IPS DF 19.7 (cell line): Measurements from ENCODE around the gene FZD2.
"Not testable (repeated sequence)": the region's sequence is repeated elsewhere in the genome, so short reads cannot be mapped to it uniquely, and the experiment has no call there.

Experiments used
- DNase-seq: peaks from one replicate; pipeline ENCODE4 v3.0.0-alpha.2; 2013; ENCODE audit warnings: low read depth, low spot score

FZD2 gene

DNA sequence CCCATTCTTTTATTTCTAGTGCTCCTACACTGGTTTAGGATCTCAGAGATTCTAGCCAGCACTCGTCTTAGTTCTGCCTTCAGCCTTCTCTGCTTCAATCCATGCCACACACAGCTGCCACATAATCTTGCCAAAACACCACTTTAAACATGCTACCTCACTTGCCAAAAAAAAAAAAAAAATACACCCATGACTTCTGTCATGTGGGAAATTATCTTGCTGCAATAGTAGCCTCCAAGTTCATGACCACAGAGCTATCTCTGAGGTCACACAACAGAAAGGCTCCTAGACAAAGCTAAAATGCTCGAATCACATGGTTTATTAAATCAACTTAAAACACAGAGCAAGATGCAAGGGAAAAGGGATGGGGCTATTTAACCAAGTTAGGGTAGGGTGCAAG lies 18.1 kb downstream of the FZD2 start:
- no peak for DNase-seq

DNA sequence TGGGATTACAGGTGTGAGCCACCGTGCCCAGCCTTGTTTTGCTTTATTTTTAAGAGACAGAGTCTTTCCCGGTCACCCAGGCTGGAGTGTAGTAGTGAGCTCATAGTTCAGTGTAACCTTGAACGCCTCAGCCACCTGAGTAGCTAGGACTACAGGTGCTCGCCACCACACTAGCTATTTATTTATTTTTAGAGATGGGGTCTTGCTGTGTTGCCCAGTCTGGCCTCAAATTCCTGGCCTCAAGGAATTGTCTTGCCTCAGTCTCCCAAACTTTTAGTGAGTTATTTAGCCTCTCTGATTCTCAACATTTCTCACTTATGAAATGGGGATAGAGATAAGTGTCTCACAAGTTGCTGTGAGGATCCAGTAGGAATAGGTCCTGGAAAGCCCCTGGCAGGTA lies 21.7 kb downstream of the FZD2 start:
- no peak for DNase-seq

DNA sequence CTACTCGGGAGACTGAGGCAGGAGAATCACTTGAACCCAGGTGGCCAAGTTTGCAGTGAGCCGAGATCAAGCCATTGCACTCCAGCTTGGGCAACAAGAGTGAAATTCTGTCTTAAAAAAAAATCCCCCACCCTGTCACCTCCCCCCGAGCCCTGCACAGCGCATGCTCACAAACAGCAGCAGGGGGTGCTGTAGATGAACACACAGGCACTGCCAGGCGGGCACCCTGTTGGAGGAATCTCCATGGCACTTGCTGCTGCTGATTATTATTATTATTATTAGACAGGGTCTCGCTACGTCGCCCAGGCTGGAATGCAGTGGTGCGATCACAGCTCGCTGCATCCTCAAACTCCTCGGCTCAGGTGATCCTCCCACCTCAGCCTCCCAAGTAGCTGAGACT lies 24.6 kb downstream of the FZD2 start:
- no peak for DNase-seq

DNA sequence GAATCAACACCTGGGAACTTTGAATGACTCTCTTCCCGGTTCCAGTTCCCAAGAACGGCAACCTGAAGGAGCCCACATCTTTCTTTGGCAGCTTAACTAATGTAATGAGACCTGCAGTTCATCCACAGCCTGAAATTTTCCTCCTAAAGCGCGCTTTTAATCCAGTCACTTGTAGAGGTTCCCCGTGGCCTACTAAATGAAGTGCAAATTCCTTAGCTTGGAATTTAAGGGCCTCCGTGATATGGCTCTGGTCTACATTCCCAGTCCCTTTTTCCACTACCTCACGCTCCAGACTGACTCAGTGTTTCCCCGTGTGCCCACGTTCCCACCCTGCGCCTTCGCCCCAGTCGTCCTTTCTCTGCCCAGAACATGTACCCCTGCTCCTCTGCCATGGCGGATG lies 27.2 kb downstream of the FZD2 start:
- no peak for DNase-seq

DNA sequence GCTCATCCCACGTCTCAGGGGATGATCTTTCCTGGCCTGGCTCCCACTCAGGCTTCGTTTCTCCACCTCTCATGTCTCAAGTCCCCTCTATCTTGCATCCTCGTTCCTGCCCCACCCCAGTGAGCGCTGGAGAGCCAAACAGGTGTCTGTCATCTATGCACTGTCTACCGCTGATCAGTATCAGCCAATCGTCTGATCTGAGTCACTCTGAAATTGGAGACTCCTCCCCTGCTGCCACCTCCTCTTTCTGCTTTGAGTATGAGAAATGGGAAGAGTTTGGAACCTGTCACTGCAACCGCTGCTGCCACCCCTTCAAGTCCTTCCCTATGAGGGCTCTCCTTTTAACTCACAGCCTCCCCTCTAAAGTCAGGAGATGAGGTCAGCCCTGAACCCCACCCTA lies 28.0 kb downstream of the FZD2 start:
- no peak for DNase-seq

DNA sequence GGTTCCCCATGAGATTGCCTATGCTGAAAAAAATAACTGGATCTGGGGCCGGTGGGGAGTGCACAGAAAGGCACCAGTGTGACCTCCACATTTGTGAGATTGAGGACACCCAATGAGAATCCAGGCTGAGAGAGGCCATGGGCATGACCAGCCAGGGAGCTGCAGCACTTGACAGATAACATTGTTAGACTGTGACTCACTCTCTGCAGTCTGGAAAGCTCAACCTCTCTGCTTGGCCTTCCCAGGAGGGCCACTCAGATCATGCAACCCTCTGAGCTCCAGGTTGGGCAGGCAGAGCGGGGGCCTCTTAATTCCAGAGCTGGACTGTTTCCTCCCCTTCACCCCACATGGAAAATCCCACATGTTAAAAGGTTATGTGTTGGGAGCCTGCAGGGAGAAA lies 30.1 kb downstream of the FZD2 start:
- DNase-seq: no peak

DNA sequence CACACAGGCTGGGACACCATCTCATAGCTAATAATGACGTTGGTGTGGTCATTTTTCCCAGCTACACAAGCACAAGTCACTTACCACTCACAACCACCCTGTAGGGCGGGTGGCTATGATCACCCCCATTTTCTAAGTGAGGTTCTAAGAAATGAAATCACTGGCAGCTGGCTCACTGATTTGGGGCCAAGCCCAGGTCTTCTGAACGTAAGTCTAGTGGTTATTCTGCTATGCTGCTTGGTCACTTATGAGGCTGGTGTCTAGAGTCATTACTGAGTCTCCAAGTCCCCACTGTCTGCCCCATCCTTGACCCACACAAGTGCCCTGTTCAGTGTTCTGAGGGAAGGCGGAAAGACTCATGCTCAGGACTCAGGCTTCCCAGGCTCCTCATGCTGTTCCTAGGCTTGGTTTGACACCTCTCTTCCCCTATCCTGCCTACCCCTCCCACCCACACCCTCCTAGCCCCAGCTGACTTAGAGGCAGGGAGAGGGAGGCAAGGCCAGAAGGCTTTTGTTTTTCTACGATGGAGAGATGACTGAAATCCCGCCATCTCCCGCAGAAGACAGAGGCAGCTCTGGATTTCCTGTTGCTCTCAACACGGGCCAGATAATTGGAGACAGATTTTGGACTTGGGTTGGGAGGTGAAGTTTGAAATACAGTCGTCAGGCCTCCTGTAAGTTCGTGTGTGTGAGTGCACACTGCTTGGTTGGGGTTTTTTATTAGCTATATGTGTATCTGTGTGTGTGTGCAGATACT lies 32.2 kb downstream of the FZD2 start:
- DNase-seq: no peak

DNA sequence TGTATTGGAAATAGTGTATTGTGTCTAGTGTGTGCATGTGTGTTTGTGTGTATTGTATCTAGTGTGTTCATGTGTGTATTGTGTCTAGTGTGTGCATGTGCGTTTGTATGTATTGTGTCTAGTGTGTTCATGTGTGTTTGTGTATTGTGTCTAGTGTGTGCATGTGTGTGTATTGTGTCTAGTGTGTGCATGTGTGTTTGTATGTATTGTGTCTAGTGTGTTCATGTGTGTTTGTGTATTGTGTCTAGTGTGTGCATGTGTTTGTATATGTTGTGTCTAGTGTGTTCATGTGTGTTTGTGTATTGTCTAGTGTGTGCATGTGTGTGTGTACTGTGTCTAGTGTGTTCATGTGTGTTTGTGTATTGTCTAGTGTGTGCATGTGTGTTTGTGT lies 32.8 kb downstream of the FZD2 start:
- DNase-seq: not testable (repeated sequence)

DNA sequence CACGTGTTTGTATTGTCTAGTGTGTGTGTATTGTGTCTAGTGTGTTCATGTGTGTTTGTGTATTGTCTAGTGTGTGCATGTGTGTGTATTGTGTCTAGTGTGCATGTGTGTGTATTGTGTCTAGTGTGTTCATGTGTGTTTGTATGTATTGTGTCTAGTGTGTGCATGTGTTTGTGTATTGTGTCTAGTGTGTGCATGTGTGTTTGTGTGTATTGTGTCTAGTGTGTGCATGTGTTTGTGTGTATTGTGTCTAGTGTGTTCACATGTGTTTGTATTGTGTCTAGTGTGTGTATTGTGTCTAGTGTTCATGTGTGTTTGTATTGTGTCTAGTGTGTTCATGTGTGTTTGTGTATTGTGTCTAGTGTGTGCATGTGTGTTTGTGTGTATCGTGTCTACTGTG lies 33.5 kb downstream of the FZD2 start:
- DNase-seq: not testable (repeated sequence)

DNA sequence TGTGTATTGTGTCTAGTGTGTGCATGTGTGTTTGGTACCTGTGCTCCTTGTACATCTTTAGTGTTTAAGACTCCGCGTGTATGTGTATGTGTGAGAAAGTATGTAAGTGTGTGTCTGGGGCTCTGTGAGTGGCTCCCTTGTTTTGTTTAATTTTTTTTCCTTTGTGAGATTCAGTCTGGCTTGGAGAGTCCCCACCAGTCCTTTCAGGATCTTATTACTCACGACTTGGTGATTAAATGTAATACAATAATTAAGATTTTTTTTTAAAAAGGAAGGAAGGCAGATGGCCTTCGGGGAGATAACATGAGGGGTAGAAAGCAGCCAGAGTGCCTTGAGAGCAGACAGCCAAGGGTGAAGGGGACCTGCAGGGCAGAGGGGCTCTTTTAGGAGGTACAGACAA lies 33.9 kb downstream of the FZD2 start:
- no peak for DNase-seq

DNA sequence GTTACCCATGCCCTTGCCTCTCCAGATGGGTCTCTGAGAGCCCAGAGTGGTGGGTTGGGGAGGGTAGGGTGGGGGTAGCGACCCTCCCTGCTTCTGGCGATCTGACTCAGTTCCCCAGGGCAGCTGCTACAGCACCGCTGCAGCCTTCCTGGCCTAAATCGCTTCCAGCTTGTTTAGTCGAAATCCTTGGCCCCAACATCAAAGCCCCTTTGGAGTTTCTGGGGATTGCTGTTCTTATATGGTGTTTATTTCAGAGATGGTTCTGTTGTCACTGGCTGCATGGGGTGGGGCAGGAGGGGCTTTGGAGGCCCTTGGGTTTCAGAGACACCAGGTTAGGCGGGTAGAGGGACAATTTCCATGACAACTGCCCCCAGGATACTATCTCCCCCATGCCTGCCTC lies 35.9 kb downstream of the FZD2 start:
- no peak for DNase-seq

DNA sequence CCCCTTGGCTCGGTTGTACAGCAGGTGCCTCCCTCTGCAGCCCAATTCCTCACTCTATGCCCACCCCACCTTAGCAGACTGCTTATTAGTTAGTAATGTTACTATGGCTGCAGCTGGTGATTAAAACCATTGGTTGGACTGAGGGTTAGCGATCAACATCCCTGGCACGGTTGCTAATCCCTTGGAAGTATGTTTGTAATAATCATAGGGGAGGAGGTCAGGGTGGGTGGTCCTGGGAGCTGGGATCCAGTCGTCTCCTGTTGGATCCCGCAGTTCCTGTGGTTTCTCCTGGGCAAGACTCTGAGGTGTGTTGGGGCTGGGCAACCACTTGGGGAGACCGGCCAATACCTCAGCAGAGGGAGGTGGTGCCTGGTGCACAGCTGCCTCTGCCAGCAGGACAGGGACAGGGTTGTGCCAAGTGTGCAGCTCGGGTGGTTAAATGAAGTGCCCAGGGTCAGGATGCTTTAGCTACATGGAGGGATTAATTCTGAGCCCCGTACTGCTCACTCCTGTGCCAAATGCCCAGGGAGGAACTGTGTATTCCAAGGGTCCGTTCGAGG lies 38.0 kb downstream of the FZD2 start:
- no peak for DNase-seq

DNA sequence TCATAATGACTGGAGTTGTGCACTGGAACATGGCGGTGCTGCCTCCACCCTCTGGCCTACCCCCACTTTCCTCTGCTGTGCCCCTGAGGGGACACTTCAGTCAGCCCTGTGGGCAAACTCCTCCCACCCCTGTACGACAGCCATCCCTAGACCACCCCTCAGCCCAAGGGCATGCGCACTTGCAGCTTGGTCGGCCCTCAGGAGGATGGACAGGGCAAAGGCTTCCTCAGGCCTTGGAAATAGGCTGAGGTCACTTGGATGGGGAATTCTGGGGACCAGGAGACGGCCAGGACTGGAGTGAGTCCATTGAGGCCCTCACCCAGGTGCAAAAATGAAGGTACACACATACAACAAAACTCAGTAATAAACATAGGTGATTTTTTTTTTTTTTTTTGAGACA lies 41.0 kb downstream of the FZD2 start:
- DNase-seq: no peak

DNA sequence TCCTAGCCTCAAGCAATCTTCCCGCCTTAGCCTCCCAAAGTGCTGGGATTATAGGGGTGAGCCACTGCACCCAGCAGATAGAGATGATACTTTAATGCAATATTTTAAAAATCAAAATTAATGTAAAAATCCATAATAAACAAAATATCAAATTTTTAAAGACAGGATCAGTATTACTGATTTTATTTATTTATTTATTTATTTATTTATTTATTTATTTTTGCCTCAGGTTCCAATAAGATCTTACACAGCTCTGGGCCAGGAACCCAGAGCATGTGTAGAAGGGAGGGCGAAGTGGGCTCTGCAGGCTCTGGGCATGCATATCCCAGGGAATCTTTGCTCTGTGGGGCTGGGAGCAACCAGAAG lies 41.6 kb downstream of the FZD2 start:
- no peak for DNase-seq

DNA sequence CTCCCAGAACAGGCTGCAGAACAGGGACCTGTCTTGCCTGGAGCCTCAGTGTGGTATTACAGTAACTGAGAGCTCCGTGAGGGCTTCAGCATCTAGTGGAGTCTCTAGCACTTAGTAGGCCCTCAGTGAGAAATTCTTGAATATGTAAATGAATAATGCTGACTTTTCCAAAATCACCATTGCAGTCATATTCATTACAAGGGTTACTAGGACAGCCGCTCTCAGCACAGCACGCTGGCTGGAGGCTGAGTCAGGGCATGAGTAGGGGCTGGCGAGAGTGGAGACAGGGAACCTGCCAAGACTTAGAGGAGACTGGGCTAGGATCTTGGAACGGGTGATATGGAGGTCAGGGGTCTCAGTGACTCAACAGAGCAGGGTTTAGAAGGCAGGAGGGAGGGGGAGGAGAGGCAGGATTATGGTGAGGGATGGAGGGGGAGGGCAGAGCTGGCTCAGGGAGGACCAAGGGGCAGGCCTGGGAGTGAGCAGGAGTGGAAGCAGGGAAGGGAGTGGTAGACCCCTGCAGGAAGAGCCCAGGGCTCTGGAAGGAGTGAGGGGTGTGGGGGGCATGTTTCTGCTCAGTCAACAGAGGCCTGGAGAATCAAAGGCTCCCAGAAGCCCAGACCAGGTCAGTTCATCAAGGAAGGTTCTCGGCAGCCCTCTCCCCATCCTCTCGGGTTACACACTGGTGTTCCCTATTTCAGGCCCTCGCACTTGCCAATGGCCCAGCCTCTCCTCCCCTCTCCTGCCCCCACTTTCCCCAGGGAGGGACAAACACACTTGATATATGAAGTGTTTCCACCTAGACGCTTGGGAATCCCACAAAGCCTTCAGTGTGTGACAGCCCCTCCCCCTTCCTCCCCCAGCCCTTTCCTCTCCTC lies 42.3 kb downstream of the FZD2 start:
- no peak for DNase-seq

DNA sequence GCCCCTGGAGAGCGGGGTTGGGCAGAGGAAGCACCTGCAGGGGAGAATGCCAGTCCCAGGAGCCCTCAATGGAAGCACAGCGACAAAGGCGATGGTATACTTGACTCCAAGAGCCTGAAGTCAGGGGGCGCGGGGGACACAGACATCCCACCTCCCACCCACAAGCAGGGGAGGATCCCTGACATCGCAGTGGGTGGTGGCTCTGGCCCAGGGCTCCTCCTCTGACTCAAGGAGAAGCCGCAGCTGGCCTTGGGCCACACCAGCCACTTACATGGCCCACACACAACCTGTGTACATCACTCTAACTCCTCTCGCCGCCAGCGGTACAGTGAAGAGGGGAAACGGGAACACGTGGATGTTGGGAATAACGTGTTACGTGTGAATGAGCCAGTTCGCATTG lies 44.3 kb downstream of the FZD2 start:
- DNase-seq: no peak

DNA sequence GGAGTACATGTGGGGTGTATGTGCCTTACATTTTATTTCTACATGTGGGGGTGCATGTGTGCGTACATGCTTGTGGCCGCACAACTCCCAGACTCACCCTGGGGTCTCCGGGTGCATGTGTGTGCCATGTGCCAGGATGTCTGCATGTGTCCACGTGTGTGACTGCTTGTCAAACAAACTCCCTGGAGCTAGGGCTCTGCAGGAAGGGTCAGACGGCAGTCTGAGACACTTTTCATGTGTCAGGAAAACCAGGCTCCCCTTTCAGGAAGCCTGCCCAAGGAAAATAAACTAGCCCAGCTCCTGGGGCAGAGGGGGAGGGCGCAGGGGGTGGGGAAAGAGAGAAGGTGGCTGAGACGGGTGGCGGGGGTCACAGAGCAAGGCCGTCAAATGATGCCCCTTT lies 44.7 kb downstream of the FZD2 start:
- DNase-seq: no peak

DNA sequence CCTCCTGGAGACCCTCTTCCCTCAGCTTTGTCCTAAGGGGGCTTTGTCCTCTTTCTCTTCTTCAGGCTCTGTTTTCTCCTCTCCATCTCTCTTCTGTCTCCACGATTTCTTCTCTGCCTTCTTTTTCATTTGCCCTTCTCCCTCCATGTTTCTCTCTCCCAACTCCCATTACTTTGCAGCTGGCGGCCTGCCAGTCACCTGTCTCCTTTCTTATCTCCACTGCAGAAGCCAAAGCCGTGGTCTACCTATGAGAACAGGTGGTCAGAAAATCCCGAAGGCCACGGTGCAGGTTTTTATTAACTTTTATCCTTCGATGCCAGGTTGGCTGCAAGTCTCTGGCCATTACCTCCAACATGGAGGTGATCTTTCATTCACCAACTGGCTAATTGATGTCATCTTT lies 45.1 kb downstream of the FZD2 start:
- DNase-seq: no peak

DNA sequence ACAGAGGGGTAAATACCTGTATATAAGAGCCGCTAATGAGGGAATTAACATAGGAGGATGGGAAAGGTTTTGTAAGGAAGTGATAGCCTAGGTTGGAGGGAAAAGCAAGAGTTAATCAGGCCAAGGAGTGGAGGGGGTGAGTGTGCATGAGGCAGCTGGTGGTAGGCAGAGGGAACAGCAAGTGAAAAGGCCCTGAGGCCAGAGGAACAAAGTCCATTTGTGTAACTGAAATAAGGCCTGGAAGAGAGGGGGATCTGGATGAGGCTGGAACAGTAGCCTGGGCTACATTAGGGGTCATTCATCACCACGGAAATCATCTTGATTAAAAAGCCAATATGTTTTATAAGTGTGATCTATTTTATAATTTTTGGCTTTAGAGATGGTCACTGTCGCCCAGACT lies 45.7 kb downstream of the FZD2 start:
- DNase-seq: no peak

DNA sequence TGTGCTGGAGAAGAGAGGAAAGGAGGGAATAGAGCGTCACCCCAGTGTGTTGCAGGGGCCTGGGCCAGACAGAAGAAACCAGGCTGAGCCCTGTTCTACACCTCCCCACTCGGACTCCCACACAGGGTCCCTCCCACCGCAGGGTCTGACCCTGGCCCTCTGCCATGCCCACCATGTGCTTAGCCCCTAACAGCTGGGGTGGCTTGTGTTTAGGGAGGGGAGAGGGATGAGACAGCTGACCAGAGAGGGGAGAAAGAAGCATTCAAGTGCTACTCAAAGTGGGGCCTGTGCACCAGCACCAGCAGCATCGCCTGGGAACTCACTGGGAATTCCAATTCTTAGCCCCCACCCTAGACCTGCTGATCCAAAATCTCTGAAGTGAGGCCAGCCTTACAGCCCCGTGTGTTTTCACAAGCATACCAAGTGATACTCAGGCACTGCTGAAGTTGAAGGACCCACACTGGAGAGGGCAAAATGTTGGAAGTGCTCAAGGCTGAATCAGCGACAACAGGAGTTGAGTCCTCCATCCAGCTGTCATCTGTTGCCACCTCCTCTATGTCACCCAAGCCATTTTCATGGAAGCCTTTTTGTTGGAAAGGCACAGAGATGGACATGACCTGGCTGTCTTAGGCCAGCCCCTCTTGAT lies 47.0 kb downstream of the FZD2 start:
- DNase-seq: no peak

DNA sequence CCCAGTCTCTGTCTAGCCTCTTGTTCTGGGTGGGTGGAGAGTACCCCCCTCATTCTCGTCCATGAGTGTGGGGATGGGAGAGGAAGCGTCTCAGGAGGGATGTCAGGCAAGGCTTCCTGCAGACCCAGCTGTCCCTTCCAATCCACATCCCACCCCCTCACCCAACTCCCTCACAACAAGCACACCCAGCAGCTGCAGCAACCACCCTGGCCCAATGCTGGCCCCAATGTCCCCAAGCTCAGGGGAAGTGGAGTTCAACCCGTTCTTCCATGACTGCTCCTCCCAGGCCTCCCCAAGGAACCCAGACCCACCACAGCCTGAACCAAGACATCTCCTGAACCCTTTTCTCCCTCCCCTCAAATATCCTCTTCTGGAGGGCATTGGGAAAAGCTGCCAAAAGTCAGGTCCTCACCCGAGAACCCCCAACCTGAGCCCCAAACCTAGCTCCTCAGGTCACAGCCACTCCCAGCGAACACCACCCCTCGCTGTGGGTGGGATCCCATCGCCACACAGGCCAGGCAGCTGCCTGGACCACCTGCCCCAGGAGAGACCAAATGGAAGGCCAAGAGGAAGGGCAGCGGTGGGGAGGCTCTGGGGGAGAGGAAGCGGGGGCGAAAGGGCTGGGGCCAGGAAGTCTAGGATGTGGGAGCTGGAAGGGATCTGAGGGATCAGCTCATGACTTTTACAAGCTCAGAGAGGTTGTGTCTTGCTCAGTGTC lies 47.6 kb downstream of the FZD2 start:
- no peak for DNase-seq

DNA sequence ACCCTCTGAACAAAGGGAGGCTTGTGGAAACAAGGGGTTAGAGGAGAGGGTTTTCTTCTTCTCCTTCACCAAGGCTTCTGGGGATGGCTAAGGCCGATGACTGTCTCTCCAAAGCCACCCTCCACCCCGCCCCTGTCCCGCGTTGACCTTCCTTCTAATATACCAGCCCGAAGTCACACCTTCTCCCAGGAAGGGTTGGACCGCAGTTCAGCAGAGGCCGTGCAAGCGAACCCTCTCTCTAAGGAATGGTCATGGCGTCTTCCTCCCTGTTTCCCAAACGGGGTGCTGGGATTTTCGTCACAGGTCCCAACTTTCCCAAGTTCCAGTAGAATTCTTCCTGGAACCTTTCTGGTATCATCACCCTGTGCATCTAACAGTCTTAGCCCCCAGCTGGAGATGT lies 49.4 kb downstream of the FZD2 start:
- no peak for DNase-seq
